ENCODE data around the gene LDAH. TPM values are rescaled to one million over a fixed set of nuclear protein-coding genes. Genes with fewer than 3 reads are reported as not detected.

The LDAH gene
- total RNA-seq, 6 experiments from 2014 or later, result 18.3 to 23.2 (median 20.2) TPM

DNA sequence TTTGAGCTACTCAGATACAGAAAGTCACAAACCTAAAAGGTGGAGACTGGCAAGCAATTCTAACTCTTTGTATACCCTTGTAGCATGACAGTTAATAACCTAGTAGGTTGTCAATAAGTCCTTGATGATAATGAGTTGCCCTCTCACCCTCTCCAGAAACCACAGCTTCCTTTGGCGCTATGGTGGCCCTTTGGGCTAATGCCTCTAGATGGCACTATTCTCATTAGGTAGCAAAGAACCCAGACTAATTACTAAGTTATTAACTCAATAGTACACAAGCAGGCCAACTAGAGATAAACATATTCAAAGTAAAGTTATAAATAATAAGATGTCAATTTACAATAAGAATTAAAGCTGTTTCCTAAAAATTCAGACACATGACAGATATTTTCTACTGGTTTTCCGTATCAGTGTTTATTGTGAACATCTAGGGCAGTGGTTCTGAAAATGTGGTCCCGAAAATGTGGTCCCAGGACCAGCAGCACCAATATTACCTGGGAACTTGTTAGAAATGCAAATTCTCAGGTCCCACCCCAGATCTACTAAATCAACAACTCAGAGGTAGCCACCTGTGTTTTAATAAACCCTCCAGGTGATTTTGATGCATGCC, 41.1 kb downstream of the LDAH start:
- no peak overlapping the region for H3K27ac Mint-ChIP-seq
- no peak for DNase-seq
- H3K36me3 Mint-ChIP-seq (ENCODE audit: low read depth), result peaks cover 12% of the 10 kb centered on the region
- TF ChIP-seq, protein P1, sequence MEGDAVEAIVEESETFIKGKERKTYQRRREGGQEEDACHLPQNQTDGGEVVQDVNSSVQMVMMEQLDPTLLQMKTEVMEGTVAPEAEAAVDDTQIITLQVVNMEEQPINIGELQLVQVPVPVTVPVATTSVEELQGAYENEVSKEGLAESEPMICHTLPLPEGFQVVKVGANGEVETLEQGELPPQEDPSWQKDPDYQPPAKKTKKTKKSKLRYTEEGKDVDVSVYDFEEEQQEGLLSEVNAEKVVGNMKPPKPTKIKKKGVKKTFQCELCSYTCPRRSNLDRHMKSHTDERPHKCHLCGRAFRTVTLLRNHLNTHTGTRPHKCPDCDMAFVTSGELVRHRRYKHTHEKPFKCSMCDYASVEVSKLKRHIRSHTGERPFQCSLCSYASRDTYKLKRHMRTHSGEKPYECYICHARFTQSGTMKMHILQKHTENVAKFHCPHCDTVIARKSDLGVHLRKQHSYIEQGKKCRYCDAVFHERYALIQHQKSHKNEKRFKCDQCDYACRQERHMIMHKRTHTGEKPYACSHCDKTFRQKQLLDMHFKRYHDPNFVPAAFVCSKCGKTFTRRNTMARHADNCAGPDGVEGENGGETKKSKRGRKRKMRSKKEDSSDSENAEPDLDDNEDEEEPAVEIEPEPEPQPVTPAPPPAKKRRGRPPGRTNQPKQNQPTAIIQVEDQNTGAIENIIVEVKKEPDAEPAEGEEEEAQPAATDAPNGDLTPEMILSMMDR (IDR thresholded peaks at IDR 0.05), result peak; percentile 80
- H3K4me3 Mint-ChIP-seq, result no peak overlapping the region
- no peaks in the 10 kb centered on the region for H3K4me1 Mint-ChIP-seq (ENCODE audit: low read depth)
- H3K9me3 Mint-ChIP-seq, result no peaks in the 10 kb centered on the region
- no peaks in the 10 kb centered on the region for H3K27me3 Mint-ChIP-seq (ENCODE audit: insufficient read depth)

DNA sequence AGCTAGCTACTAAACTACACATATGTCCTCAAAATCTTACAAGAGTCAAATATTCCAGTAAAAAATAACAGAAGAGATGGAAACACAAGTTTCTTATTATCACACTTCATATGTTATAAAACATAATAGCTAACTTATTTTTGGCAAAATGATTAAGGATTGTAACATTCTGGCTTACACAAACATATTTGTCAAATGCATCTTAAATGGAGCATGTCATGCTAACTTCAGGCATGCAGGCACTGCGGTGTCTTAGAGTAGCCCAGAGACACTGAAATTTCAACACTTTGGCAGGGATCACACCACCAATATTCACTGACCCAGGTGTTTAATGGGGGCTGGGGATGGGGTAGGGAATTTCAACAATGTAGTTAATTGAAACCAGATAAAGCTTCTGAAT, 51.6 kb downstream of the LDAH start:
- peaks cover 11% of the 10 kb centered on the region for H3K4me1 Mint-ChIP-seq (ENCODE audit: low read depth)
- no peaks in the 10 kb centered on the region for H3K27me3 Mint-ChIP-seq (ENCODE audit: insufficient read depth)
- TF ChIP-seq, protein P1 (IDR thresholded peaks at IDR 0.05), result no peak
- no peak overlapping the region for H3K4me3 Mint-ChIP-seq
- peaks cover 11% of the 10 kb centered on the region; the same call in 1 of the 2 replicates for H3K36me3 Mint-ChIP-seq (ENCODE audit: low read depth)
- no peak overlapping the region for H3K27ac Mint-ChIP-seq
- H3K9me3 Mint-ChIP-seq, result no peaks in the 10 kb centered on the region
- no peak for DNase-seq

DNA sequence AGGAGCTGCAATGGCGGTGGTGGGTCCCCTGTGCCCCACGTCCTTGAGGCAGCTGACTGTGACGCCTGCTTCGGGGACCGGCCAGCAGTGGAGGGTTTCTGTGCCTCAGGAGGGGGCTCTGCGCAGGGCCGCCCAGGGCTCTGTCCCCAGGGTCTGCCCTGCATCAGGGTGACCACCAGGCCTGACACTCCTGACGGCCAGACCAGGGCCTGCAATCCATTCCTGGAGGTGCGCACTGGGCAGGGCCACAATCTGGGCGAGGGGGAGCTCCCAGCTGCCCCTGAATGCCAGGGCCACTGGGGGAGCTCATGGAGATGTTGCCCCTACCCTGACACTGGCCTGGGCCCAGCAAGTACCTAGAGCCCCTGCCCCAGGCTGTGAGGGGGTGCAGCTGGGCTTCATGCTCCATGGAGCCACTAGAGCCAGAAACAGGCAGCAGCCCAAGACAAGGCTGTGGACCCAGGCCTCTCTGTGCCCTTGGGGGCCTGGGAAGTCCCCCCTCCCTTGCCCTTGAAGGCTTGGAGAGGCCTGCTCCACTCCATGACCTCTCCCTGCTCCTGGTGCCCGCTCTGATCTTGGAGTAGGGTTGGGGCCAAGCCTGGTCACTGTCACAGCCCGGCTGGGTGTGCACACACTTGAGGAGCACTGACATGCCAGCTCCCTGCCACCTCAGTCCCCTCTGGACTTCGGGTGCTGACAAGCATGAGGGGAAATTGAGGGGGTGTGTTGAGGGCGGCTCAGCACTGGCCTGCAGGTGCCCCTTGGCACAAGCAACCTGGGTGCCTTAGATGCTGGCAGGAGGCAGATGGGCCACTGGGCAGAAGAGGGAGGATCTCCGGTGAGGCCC, 55.9 kb downstream of the LDAH start:
- DNase-seq, result no peak
- TF ChIP-seq, protein P1 (IDR thresholded peaks at IDR 0.05), result no peak
- no peak overlapping the region for H3K27ac Mint-ChIP-seq
- H3K36me3 Mint-ChIP-seq (ENCODE audit: low read depth), result peaks cover 11% of the 10 kb centered on the region; the same call in 1 of the 2 replicates
- H3K9me3 Mint-ChIP-seq, result no peaks in the 10 kb centered on the region
- H3K27me3 Mint-ChIP-seq (ENCODE audit: insufficient read depth), result no peaks in the 10 kb centered on the region; the same call in 1 of the 2 replicates
- H3K4me3 Mint-ChIP-seq, result no peak overlapping the region
- peaks cover 11% of the 10 kb centered on the region for H3K4me1 Mint-ChIP-seq (ENCODE audit: low read depth)

DNA sequence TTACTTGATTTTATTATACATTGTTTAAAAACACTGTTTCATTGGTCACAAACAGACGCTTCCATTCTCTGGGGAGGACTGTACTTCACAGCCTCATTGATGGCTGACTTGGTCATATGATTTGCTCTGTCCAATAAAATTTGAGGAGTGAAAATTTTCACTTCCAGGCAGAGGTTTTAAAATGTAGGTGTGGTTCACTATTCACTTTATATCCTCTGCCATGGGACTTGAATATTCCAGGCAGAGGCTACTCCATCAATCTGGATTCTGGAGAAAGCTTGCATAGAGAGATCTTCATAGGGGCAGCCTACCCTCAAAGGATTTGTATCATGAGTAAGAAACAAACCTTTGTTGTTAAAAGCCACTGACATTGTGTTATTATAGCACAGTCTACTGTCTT, 56.7 kb downstream of the LDAH start:
- Mint-ChIP-seq H3K27ac (no peak overlapping the region), H3K4me1 (ENCODE audit: low read depth) (peaks cover 9% of the 10 kb centered on the region), H3K4me3 (no peak overlapping the region), H3K9me3 (no peaks in the 10 kb centered on the region), H3K36me3 (ENCODE audit: low read depth) (peaks cover 11% of the 10 kb centered on the region; the same call in 1 of the 2 replicates), H3K27me3 (ENCODE audit: insufficient read depth) (no peaks in the 10 kb centered on the region; the same call in 1 of the 2 replicates)
- no peak for DNase-seq
- TF ChIP-seq, protein P1 (IDR thresholded peaks at IDR 0.05), result no peak

DNA sequence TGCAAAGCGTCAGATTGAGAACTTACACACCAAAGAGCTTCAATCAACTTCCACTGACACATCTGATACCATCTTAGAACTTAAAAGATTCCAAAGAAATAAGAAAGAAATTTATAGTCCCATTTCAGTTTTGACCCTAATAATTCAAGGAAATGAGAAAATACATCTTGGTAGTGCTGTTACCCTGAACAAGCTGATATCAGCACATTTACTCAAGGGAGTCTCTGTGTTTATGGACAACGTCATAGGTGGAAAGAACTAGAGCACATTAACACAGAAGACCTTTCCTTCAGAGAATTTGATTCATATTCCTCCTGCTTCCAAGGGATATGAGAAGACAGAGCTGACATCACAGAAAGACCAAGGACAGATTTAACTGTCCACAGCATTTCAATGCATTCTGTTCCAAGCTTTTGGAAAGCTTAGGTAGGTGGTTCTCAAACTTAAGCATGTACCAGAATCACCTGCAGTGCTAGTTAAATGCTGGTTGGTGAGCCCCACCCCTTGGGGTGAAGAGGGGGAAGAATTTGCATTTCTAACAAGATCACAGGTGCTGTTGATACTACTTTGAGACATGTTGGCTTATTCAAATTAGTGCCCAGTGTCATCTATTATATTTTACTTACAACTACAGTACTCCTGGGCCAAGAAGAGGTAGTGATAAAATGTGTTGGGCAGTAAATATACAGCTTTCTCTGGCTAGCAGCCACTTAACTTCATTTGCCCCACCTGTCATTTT, 59.8 kb downstream of the LDAH start:
- no peaks in the 10 kb centered on the region; the same call in 1 of the 2 replicates for H3K27me3 Mint-ChIP-seq (ENCODE audit: insufficient read depth)

More for the DNA sequence above, 59.8 kb downstream of the LDAH start:
- TF ChIP-seq, protein P1 (IDR thresholded peaks at IDR 0.05), result no peak
- no peaks in the 10 kb centered on the region for H3K4me1 Mint-ChIP-seq (ENCODE audit: low read depth)
- peaks cover 11% of the 10 kb centered on the region for H3K36me3 Mint-ChIP-seq (ENCODE audit: low read depth)
- H3K4me3 Mint-ChIP-seq, result no peak overlapping the region
- no peak for DNase-seq
- no peak overlapping the region for H3K27ac Mint-ChIP-seq
- no peaks in the 10 kb centered on the region for H3K9me3 Mint-ChIP-seq
